Gastrocnemius medialis (tissue), 4 donors: ENCODE results near the gene STUB1.

Source experiments
- CTCF ChIP-seq, 5 experiments: fragments of 450-650 bp in 3 of 5; fragments of 200-600 bp in 2 of 5; sonication (generic) in 2 of 5; IDR thresholded peaks in 4 of 5; conservative IDR thresholded peaks in 1 of 5; 1 replicate in 4 of 5; 2 replicates in 1 of 5; pipeline ENCODE4 v1.5.1; 2016 to 2019; ENCODE audit warnings: antibody characterized with exemption in 5 of 5, mild to moderate bottlenecking in 3 of 5, moderate library complexity in 3 of 5
- POLR2A ChIP-seq, 2 donors: fragments of 450-650 bp; IDR thresholded peaks; one replicate each; pipeline ENCODE4 v1.6.1; 2017; ENCODE audit warnings: antibody characterized with exemption in 2 of 2, mild to moderate bottlenecking in 2 of 2, moderate library complexity in 2 of 2

GRCh38 chr16:671353-672131 is 8.7 kb upstream of the STUB1 start:
- TF ChIP-seq CTCF (IDR thresholded peaks at IDR 0.05 in 4 of 5, conservative IDR thresholded peaks at IDR 0.05 in 1 of 5) (no peak), POLR2A (IDR thresholded peaks at IDR 0.05) (no peak)
